Inferior parietal cortex (tissue), 1 donor: ENCODE results near the gene GABRE.
"Not testable (repeated sequence)": the region's sequence is repeated elsewhere in the genome, so short reads cannot be mapped to it uniquely, and the experiment has no call there.

Source experiments
- DNase-seq: peaks from one replicate; pipeline ENCODE4 v3.0.0-alpha.2; 2016; ENCODE audit errors: extremely low spot score

GABRE gene

DNA sequence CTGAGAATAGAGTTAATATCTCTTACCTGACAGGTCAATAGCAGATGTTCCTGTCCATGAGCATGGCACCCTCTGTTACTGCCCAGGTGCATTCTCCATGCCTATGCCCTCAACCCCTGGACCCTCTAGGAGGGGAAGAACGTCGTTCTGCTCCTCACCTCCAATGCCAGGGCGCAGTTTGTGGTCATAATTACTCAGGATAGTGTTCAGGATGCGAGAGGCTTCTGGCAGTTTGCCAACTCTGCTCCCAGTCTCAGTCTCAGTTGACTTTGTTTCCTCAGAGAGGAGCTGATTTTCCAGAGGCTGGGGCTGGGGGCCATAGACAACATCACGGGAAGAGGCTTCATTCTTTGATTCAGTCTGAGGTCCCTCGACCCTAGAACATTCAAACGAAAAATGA is 4.4 kb downstream of the GABRE start:
- no peak for DNase-seq

DNA sequence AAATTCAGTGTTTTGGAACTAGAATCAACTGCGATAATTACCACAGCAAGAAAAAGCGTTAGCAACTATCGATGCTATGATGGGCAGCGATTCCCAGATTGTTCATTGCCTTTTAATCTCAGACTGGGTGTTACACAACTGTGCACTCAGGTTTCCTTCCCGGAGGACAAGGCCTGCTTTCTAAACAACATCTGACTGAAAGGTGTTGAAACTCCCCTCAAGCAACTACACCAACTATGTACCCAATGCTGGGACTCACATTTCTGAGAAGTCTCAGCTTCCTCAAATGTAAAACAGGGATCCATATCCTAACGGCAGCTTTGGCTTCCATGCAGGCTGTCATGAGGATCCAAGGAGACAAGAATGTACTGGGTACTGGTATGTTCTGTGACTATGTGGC is 8.2 kb downstream of the GABRE start:
- no peak for DNase-seq

GRCh38 chrX:151962034-151962433 is 12.4 kb downstream of the GABRE start:
- no peak for DNase-seq

- no peak for DNase-seq
Observed at GRCh38 chrX:151958101-151958500, 16.4 kb downstream of the GABRE start.

DNA sequence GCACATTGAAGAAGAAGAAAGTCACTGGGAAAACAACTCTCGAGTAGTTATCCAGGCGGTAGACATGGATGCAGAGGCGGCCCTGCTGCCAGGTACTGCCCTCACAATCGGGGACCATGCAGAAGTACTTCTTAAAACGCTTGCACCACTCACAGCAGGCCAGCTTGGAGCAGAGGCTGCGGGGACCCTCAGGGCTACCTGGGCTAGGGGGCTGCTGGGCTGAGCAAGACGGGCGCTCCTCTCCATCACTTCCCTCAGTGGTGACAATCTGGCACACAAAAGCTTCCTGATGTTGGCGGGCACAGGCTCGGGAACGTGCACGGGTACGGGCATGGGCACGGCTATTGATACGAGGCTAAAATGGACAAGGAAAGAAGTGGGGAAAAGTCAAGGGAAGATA is 19.7 kb downstream of the GABRE start:
- DNase-seq, result no peak

DNA sequence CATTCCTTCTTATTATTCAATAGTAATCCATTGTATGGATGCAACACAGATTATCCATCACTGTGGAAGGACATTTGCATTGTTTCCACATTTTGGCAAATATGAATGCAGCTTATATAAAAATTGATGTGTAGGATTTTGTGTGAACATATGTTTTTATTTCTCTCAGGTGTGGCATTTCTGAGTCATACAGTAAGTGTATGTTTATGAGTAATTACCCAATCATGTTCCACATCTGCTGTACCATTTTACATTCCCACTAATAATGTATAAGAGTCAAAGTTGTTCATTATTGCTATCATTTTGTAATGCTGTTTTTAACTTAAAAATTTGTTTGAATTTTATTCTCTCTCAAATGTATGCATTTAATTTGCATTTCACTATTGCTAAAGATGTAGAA is 36.3 kb downstream of the GABRE start:
- no peak for DNase-seq

DNA sequence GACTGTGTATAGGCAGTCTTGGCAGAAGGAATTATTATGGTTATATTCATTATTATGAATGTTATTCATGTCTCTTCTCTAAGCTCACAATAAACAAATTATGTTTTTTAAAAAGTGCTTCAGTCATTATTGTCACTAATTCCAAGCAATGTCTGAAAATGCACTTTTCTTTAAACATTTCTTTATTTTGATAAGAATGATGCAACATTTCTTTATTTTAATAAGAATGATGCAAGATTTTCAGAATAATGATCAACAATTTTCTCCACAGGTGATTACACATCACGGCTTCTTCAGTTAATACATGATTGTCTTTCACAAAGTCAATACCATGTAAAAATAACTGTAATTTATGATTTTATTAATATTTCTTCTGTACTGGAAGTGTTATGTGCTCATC is 39.1 kb downstream of the GABRE start:
- DNase-seq, result no peak

DNA sequence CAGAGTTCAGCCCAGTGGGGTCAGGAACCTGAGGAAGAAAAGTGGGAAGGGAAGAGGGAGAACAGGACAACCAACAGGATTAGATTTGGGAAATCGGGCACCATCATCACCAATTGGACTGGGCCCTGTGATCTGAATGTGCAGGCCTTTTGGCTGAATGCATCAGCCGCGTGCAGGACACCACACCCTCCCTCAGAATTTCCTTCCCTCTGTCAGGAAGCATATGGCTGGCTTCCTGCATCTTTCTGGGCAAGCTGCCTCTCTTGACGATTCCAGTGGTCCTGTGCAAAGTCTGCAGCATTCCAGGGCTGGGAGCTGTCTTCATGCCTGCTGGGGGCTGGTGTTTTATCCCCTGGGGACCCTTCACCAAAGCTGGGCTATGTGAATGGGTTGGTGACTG is 45.4 kb downstream of the GABRE start:
- DNase-seq, result no peak

DNA sequence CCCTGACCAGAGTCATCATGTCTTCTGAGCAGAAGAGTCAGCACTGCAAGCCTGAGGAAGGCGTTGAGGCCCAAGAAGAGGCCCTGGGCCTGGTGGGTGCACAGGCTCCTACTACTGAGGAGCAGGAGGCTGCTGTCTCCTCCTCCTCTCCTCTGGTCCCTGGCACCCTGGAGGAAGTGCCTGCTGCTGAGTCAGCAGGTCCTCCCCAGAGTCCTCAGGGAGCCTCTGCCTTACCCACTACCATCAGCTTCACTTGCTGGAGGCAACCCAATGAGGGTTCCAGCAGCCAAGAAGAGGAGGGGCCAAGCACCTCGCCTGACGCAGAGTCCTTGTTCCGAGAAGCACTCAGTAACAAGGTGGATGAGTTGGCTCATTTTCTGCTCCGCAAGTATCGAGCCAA is 50.8 kb downstream of the GABRE start:
- DNase-seq, result no peak

- DNase-seq, result no peak
Observed at GRCh38 chrX:151922692-151923091, 51.8 kb downstream of the GABRE start.

DNA sequence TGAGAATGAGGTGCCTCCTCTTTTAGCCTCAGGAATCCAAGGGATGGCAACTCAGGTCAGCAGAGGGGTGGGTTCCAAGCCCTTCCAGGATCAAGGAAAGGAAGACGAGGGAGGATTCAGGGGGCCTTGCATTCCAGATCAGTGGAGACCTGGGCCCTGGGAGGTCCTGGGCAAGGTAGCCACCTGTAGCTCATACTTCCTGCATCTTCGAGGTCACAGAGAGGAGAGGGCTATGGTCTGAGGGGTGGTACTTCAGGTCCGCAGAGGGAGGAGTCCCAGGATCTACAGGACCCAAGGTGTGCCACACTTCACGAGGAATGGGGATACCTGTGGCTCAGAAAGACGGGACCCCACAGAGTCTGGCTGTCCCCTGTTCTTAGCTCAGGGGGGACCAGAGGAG is 52.6 kb downstream of the GABRE start:
- no peak for DNase-seq

- no peak for DNase-seq
Observed at GRCh38 chrX:151921292-151921691, 53.2 kb downstream of the GABRE start.

DNA sequence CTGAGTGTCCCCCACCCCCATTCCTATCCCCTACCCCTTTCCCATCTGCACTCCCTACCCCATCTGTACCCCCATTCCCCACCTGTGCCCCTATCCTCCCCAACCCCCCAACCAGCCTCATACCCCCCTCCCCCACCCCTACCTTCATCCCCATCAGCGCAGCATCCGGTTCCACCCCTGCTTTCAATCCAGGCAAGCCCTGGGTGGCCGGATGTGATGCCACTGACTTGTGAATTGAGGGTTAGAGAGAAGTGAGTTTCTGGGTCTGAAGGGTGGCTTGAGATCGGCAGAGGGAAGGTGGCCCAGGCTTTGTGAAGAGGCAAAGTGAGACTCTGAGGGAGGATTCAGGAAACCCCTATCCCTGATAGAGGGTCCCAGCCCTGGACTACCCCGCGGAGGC is 53.9 kb downstream of the GABRE start:
- no peak for DNase-seq

DNA sequence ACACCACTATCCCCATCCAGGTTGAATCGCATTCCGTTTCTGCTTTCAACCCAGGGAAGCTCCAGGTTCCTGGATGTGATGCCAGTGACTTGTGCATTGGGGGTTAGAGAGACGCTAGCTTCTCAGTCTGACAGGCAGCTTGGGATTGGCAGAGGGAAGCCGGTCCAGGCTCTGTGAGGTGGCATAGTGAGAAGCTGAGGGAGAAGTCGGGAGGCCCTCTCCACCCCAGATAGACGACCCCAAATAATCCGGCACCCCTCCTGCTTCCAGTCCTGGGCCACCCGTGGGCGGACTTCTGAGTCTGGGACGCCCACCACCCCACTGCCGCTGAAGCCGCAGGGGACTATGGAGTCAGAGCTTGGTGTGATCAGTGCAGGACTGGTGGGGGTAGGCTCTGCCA is 54.4 kb downstream of the GABRE start:
- DNase-seq, result no peak

GRCh38 chrX:151919610-151920009 is 54.9 kb downstream of the GABRE start:
- DNase-seq, result no peak

GRCh38 chrX:151918736-151919135 is 55.7 kb downstream of the GABRE start:
- not testable (repeated sequence) for DNase-seq

DNA sequence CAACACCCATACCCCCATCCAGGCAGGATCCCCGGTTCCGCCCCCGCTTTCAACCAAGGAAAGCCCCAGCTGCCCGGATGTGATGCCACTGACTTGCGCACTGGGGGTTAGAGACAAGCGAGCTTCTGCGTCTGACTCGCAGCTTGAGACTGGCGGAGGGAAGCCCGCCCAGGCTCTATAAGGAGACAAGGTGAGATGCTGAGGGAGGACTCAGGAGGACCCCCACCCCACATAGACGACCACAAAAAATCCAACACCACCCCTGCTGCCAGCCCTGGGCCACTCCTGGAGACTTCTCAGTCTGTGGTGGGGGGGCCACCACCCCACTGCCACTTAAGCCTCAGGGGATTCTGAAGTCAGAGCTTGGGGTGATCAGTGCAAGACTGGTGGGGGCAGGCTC is 61.7 kb downstream of the GABRE start, which contains the start of gene MAGEA4:
Gene MAGEA4, plus strand, starts transcription at position 110 of the 400 bp plus-strand sequence. CDS start 10,776 bp downstream, outside the sequence.
- no peak for DNase-seq

- no peak for DNase-seq
Observed at GRCh38 chrX:151912221-151912620, 62.3 kb downstream of the GABRE start.

- no peak for DNase-seq
Observed at GRCh38 chrX:151904989-151905388, 69.5 kb downstream of the GABRE start.
